ENCODE measurements around the gene SCN3B. TPM values are rescaled to one million over a fixed set of nuclear protein-coding genes. Genes with fewer than 3 reads are reported as not detected.
A peak's percentile ranks its signal among the peaks of the same experiment; 100 is the strongest.

Gene SCN3B
- total RNA-seq, 1 donor from 2014 or later, result 0.13 TPM

DNA sequence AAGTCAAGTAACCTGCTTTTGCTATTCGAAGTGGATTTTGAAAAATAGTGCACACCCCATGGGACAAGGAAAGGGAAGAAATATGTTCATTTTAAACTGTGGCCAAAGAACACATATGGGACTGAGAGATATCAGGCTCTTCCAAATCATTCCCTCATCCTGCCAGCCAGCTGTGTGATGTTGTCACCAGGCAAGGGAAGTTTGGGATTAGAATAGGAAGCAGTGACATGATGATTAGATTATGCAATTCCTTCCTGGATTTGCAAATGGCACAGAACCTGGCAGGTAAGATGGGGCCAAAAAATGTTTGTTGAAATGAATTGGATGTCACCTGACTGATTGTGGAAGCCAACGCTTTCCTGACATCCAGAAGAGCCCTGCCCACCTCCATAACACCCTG, 4.9 kb upstream of the SCN3B start:
- DNase-seq (ENCODE audit: low read depth, low spot score), result no peak

DNA sequence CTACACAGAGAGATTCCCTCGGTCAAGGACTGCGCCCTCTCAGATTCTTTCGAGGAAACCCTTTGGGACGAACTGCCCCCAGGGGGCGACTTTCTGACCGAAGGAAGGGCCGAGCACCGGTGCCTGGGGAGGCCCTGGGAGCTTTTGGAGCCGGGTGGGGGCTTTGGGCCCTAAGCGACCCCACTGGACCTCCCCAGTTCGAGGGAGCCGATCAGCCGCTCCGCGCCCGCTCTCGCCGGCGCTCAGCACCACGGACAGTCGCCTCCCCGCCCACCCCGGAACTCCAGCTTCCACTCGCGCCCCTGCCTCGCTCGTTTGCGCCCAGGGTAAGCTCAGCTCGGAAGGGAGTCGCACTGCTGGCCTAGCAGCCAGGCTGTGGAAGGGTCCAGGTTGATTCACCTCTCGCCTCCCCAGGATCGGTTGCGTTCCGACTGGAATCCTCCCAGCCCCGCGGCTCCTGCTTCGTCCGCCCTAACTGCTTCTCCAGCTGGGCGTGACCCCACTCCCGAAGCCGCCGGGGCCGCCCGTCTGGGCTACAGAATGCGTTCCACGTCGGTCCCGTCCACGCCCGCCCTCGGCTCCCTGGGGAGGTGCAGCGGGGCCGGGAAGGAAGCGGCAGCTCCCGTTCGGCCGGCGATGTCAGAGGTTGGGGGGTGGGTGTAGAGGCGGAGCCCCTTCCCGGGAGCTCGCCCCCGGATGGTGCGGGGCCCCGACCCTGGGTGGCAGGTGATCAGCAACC, 428 bp downstream of the SCN3B start:
- DNase-seq (ENCODE audit: low read depth, low spot score), result no peak

DNA sequence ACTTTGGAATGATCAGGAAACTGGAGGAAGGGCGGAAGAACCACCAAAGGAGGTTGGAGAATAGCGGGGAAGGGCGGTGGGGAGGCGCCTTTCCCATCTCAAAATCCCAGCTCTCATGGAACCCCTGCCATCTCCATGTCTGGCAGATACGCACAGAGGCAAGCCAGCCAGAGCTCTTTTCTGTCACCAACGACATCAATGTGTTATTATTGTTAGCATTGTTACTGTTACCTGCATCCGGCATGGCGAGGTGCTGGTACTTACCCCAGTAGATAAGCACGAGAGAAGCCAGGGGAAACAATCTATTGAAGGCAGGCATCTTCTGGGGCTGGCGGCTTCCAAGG, 969 bp downstream of the SCN3B start:
- DNase-seq (ENCODE audit: low read depth, low spot score), result no peak

DNA sequence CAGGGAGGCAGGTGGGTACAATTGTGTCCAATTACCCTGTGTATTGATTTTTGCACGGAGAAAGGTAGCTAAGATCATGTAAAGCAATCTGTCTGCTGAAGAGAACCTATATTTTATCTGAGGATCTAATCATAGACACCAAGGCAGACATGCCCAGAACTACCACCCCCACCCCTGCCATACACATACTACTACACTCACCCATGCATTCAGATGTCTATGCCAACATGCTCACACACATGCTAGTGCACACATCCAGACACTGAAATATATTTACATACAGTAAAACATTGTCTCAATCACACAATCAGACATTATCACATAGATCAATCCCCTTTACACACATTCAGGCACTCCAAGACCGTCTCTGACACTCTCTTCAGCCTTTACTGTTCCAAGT, 1.8 kb downstream of the SCN3B start:
- no peak for DNase-seq (ENCODE audit: low read depth, low spot score)

DNA sequence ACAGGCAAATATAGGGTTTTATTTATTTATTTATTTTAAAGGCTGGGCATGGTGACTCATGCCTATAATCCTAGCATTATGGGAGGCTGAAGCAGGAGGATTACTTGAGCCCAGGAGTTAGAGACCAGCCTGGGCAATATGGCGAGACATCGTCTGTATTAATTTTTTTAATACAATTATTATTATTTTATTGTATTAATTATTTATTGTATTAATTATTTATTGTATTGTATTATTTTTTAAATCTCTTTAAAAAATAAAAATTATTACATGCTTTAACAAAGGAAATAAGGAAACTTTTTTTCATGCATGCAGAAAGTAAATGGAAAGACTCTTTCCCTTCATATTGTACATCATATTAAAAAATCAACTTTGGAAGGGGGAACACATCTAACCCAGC, 3.5 kb downstream of the SCN3B start:
- DNase-seq (ENCODE audit: low read depth, low spot score), result no peak

DNA sequence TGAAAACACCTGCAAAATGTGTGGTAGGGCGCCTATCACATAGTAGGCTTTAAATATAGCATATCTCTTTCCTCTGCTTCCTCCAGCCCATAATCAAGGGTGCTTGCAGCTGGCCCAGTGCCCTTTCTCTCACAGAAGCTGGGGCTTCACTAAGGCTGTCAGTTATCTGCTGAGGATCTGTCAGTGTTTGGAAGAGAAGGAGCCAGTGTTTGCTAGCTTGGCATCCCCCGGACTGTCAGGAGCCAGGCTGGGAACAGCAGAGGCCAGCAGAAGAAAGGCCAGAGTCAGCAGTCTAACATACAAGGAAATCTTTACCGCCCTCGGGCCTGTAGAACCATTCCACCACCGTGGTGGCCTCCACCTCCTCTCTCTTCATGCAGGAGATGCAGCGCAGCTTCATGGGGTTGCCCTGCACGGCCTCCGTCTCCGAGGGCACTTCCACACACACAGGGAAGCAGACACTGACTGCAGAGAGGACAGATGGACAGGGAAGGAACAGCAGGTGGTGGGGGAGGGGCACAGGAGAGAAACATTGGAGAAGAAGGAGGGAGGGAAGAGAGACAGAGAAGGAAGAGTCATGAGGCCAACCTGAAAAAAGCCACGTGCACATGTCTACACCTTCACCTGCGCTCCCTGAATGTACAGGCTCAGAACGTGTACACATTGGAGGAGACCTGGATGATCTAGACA, 9.0 kb downstream of the SCN3B start:
- DNase-seq (ENCODE audit: low read depth, low spot score), result no peak

DNA sequence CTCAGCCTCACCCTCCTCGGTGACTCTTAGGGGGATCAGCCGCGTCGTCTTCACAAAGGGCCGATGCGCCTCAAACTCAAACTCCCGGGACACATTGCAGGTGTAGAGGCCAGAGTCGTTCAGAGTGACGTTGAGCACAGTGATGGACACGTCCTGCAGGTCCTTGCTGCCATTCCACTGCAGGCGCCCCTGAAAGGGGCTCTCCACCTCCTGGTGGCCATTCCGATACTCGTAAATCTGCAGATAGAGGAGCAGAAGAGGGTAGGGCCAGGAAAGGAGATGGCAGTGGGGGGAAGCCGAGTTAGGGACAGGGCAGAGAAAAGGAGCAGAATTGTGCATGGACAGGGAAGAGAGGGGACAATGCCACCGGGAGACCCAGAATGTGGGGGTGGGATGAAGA, 12.0 kb downstream of the SCN3B start:
- no peak for DNase-seq (ENCODE audit: low read depth, low spot score)

DNA sequence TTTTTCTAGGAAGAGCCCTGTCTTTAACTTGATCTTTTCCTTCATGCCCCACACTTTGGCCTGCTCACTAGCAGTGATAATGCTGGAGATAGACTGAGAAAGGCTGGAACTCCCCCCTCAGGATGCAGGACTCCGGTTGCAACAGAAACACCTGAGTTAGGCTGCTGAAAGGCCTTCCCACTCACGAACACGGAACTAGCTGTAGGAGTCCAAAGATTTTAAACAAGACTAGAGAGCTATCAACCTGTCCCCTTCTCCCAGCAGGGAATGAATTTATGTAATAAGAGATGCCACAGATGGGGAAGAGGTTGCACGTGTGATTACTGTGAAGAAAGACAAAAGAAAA, 13.0 kb downstream of the SCN3B start:
- no peak for DNase-seq (ENCODE audit: low read depth, low spot score)

DNA sequence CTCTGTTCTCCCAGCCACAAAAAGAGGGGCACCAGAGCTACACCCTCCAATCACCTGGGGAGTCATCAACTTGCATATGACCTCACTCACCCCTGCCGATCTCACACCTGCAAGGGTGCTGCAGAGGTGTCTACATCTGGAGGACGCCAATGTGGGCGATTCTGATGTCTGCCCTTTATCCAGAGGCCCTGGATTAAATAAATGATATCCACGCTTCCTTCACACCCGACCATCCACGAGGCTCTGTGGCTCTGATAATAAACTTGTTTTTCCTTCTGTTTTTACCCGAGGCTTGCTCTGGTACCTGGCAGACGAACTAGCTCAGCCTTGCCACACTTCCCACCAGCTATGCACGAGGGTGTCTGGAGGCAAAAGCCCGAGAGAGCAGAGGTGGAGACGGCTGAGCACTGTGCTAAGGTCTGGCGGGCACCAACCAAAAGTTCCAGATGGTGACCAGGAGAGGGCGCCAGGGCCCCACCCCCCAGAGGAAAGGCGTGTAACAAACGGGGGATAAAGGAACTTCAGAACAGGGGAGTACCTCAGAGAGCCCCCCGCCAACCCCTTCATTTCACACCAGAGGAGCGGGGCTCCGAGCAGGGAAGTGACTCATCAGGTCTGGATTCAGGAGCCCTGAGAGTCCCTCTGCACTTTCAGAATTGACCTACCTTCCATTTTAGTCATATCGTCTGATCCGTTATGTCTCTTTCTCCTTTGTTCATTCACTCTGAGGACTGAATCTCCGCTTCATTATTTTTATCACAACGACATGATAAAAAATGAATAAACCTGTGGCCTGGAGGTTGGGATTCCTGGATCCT, 13.5 kb downstream of the SCN3B start:
- DNase-seq (ENCODE audit: low read depth, low spot score), result no peak

DNA sequence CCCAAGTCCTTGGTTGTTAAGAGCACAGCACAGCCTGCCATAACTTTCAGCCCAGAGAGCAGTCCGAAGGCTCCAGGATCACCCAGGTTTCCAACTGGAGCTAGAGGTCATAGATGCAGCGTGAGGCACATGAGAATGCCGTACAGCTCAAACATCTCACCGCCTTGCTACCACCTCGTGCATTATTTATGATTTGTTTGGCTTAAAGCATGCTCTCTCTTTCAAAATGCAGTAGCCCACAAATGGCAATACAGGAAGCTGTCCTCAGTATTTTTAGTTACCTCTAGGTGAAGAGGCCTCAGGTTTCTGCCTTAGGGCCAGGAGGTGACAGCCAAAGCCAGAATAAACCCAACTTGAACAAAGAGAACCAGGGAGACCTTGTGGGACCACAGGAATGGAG, 14.4 kb downstream of the SCN3B start:
- DNase-seq (ENCODE audit: low read depth, low spot score), result no peak

DNA sequence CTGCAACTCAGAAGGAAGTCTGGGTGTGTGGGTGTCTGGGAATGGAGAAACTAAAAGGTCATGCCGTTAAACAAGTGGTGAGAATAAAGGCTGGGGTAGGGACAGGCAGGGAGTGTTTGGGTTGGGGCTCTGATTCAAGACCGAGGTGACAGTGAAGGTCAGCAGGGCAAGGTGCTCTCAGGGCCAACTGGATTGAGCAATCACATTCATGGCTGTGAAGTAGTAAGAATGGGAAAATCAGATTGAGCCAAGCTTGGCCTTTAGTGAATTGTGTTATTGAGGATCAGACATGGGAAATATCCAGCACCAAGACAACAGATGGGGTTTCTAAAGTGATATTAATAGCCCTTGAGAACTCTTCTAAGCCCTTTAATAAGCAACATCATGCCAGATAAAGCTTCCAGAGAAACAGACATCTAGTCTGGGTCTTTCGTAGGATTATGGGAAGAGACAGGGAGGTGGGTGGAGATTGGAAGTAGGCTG, 24.3 kb downstream of the SCN3B start:
- no peak for DNase-seq (ENCODE audit: low read depth, low spot score)

DNA sequence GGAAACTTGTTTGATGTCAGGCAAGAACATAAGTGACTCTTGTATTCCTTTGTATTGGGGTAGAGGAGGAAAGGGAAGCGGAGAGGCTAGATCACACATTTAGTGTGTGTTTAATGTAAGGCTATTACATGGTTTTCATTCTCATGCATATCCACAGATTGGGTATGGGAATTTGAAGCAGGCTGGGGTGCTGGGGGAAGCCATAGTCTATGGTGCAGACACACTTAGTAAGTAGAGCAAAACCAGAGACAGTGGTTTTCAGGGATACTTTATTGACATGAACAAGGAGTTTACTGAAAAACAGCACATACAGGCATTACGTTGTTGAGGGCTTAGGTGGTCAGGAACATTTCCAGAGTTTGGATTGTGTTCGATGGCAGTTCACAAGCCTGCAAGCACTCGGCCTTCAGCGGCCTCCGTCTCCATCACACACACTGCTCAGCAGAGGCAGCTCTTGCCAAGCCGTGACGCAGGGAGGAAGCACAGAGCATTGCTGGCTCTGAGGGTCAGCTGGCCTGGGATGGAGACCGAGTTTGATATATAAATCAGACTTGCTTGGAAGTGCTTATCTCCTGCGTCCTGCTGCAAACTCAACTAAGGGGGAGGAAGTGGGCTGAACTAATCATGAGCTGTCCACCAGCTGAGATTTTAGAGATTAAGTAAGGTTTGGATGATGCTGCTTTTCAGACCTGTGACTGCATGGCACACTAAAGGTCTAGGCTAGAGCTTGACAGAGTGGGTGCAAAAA, 25.3 kb downstream of the SCN3B start:
- DNase-seq (ENCODE audit: low read depth, low spot score), result peak; percentile 65

DNA sequence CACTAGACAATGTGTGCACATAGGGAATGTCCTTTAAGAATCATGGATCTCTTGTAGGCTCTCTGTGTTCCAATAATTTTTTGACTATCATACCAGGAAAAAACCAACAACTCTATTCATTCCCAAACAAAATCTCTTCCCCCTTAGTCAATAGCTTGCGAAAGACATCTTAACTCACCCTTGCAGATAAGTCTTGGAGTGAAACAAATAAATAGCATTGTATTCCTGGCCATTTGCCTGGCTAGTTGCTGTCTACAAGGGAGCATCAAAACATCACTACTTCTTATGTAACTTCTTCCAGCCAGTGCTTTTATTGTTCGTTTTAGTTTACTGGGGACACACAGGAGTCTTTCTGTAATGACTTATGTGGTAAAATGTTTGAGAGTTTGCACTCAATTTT, 29.4 kb downstream of the SCN3B start:
- DNase-seq (ENCODE audit: low read depth, low spot score), result no peak

DNA sequence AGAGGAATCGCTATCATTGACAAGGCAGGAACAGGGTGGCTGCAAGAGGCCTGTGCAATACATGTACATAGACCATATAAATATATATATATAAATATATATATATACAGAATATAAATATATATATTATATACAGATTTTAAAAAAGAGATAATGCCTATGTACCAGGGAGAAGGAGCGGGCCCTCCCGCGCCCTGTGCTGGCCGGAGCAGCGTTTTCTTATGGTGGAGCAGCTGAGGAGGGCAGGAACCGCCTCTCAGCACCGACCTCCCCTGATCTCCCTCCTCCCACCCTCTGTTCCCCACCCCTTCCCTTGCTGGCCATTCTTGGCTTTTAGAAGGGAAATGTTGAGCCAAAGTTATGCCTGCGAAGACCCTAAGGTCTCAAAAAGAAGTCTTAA, 31.8 kb downstream of the SCN3B start:
- no peak for DNase-seq (ENCODE audit: low read depth, low spot score)

DNA sequence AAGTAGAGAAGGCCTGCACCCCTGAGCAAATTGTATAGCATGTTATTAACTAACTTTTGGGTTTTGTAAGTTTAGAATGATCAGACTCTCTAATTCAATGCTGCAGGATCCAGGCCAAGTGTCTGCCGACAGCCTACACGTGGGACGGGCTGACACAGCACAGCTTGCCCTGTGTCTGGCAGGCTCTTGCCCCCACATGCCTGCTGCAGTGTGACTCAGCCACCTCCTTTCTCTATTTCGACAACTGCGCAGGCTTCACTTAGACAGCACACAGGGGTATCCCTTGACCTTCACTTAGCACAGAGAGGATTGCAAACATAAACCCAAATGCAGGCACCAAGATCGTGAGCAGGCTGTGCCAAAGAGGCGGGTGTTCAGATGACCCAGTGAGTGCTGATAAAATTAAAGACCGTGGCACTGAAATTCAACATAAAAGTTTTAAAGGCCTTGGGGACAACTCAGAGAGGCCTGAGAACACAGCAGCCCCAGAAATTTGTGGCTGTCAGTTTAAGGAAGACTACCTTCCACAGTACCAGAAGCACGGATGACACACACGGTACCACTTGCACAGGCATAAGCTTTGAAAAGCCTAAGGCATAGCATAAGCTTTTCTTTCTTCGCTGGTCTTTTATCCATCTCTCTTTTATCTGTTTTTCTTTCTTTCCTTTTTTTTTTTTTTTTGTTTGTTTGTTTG, 37.8 kb downstream of the SCN3B start:
- DNase-seq (ENCODE audit: low read depth, low spot score), result no peak

DNA sequence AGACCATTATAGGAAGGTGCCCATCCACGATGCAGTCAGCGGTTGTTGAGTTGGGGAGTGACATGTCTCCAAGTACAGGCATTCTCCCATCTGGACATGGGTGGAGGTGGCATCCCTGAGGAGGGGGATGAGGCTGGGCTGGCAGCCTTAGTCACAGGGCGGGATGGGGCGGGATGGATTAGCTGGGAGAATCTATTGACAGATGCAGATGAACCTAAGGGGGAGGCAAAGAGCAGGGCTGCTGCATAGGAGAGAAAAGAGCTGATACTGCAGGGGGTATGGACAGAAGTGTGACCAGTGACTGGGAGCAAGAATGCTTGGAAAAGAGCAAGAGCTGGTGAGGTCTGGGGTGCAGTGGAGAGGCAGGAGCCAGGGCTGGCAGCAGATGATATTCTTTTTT, 42.7 kb downstream of the SCN3B start:
- no peak for DNase-seq (ENCODE audit: low read depth, low spot score)

DNA sequence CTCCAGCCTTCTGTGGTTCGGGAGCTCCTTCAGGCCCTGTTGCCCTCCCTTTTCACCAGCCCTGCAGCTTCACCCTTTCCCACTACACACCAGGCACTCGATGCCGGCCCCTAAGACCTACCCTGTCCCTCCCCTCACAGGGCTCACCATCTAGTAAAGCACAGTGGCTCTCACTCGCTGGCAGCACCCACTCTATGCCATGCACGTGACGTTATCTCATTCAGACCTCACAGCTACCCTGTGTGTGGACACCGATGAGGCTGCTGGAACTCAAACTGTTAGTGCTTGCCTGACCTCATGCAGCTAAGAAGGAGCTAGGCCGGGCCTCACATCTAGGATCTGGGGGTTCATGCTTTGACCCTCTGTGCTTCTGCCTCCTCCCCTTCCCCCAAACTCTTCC, 45.5 kb downstream of the SCN3B start:
- no peak for DNase-seq (ENCODE audit: low read depth, low spot score)

DNA sequence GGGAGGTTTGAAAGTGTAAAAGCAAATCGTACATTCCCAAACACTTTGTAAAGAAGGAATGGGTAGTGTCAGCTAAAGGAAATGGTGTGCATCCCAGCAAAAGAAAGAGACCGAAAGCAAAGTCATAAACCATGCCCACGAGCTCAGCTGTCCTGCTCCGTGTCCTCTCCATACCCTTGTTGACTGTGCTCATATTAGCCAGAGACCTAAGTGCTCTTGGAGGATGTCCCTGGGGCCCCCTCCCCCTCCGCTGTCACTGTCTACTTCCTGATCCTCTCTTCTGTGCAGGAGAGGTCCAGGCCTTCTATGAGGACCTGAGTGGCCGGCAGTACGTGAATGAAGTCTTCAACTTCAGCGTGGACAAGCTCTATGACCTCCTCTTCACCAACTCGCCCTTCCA, 46.1 kb downstream of the SCN3B start:
- no peak for DNase-seq (ENCODE audit: low read depth, low spot score)

DNA sequence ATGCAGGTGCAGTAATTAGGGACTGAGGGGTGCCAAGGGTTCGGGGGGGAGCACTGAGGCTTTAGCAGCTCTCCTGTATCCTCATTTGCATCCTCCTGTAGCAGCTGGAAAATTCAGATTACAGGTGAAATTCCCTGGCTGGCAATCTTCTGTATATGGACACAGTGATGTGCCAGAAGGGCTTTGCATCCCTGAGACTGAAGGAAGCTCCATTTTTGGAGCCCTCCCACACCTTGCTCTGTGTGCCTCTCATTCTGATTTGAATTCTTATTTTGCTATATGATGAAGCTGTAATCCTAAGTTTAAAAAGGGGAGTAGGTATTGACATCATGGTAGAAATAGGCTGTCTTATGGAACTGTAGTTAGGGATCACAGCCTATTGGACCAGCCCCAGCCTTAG, 46.6 kb downstream of the SCN3B start:
- no peak for DNase-seq (ENCODE audit: low read depth, low spot score)

DNA sequence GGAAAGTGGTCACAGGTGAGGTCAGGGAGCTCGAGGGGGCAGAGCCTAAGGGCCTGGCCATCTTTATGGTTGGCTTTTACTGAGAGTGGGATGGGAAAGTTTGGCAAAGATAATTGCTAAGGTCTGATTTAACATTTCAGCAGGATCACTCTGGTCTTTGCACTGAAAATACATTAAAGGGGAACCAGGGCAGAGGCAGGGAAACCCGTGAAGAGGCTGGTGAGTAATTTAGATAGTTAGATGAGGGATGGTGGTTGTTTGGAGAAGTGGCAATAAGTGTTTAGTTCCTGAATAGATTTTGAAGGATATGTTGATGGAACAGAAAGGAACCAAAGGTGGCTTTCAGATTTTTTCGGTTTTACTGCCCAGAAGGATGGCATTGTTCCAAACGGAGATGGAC, 50.8 kb downstream of the SCN3B start:
- DNase-seq (ENCODE audit: low read depth, low spot score), result no peak

DNA sequence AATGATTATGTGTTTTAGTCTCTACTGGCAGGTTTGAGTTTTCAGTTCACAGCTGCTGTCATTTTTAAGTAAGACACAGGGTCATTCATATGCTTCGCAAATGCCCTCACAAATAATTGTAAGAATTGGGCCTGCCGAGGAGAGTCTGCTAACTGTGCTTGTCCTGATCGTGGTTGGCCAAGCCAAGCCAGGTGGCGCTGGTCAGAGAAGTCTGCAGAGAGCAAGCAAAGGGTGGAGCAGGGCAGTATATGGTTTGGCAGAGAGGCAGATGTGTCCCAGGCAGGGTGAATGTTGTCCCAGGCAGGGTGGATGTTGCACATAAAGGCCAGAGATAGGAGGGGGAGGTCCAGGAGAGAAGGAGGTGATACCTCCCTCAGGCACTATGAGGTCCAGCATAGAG, 52.7 kb downstream of the SCN3B start:
- no peak for DNase-seq (ENCODE audit: low read depth, low spot score)
